Upper lobe of left lung (tissue), 6 donors: ENCODE data around the gene DSC3. TPM values are rescaled to one million over a fixed set of nuclear protein-coding genes. Genes with fewer than 3 reads are reported as not detected.
A peak's percentile ranks its signal among the peaks of the same experiment; 100 is the strongest.

ENCODE experiments used
- ATAC-seq, 2 donors: fragments of 200-7000 bp; cut with Tn5 transposase; one replicate each; pipeline ENCODE4 v1.9.1; 2022; ENCODE audit warnings: mild to moderate bottlenecking in 2 of 2, moderate library complexity in 2 of 2; ENCODE audit not compliant: low FRiP score in 2 of 2
- DNase-seq, 2 donors: peaks; one replicate each; pipeline ENCODE4 v3.0.0-alpha.2; 2019 to 2020
- H3K27ac ChIP-seq, 4 donors: fragments of 200-600 bp; sonication (generic); one replicate each; pipeline ENCODE4 v1.5.1; 2016 to 2019
- H3K27me3 ChIP-seq, 4 donors: fragments of 200-600 bp; sonication (generic); one replicate each; pipeline ENCODE4 v1.5.1; 2017 to 2019
- H3K36me3 ChIP-seq, 4 donors: fragments of 200-600 bp; sonication (generic); one replicate each; pipeline ENCODE4 v1.5.1; 2016 to 2019
- H3K4me1 ChIP-seq, 4 donors: fragments of 200-600 bp; sonication (generic); one replicate each; pipeline ENCODE4 v1.5.1; 2018 to 2019
- H3K4me3 ChIP-seq, 4 donors: fragments of 200-600 bp; sonication (generic); one replicate each; pipeline ENCODE4 v1.5.1; 2017 to 2019; ENCODE audit warnings: mild to moderate bottlenecking in 2 of 4, moderate library complexity in 1 of 4
- H3K9me3 ChIP-seq, 4 donors: fragments of 200-600 bp; sonication (generic); one replicate each; pipeline ENCODE4 v1.5.1; 2018 to 2019
- EP300 ChIP-seq, 4 donors: sonication (generic); formaldehyde crosslinking; IDR thresholded peaks; one replicate each; pipeline ENCODE4 v1.5.1; 2017; ENCODE audit warnings: antibody characterized with exemption in 4 of 4, control low read depth in 2 of 4
- POLR2A ChIP-seq, 4 donors: fragments of 450-650 bp; IDR thresholded peaks; one replicate each; pipeline ENCODE4 v1.5.1; 2016 to 2017; ENCODE audit warnings: antibody characterized with exemption in 4 of 4, mild to moderate bottlenecking in 2 of 4
- POLR2AphosphoS5 ChIP-seq, 2 donors: sonication (generic); formaldehyde crosslinking; IDR thresholded peaks; one replicate each; pipeline ENCODE4 v1.5.1; 2017; ENCODE audit warnings: antibody characterized with exemption in 2 of 2
- WGBS, 2 donors: methylation state at CpG; one replicate each; pipeline ENCODE4 v1.1.5; 2017 to 2018; 5-methylcytosine and 5-hydroxymethylcytosine counted together
- total RNA-seq, 6 donors: library from RNA; depleted of rRNA in 4 of 6; stranded (reverse); fragments of >200 nt in 4 of 6; gene quantifications; one replicate each; pipeline versions ENCODE4 v1.1.0 to v1.2.1, GENCODE V29; 2016 to 2021
- TF ChIP-seq, protein P1 (sequence below), 6 experiments: fragments of 450-650 bp in 4 of 6; fragments of 200-600 bp in 2 of 6; sonication (generic) in 2 of 6; IDR thresholded peaks; one replicate each; pipeline ENCODE4 v1.5.1; 2016 to 2019; ENCODE audit warnings: antibody characterized with exemption in 6 of 6
- donor health status: DM: no; HTN: no; CAD: no; lungs with moderate emphysema.
- donor health status: DM: no; HTN: yes; CAD: no; lungs with severe emphysema.

DSC3 gene
- total RNA-seq, 6 donors from 2014 or later, result under 0.01 to 0.98 (median 0.30) TPM; not detected in 1

DNA sequence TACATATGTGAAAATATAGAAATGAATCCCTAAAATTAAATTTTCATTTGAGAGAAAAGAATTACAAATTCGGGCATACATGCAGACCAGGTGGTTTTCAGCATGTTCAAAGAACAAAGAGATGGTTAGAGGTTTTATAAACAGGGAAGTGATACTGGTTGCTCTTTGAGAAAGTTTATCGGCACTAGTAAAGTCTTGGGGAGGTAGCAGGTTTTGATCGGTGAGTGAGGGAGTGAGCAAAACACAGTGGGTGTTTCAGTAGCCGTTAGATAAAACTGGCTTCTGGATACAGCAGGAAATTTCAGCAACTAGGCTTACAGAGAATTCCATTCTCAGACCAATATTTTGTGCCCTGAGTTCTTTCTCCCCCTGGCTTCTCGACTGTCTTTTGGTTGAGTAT lies 51.1 kb downstream of the DSC3 start:
- 69 to 76% methylated on average over 5 of the region's 5 CpGs for WGBS, 2 donors
- Histone ChIP-seq H3K27me3 (no peaks in the 10 kb centered on the region), H3K27ac (no peak overlapping the region), H3K9me3 (no peaks in the 10 kb centered on the region), H3K4me3 (no peak overlapping the region), H3K36me3 (no peaks in the 10 kb centered on the region), H3K4me1 (no peaks in the 10 kb centered on the region)
- no peak for DNase-seq
- ATAC-seq, result no peak
- TF ChIP-seq POLR2A (IDR thresholded peaks at IDR 0.05) (no peak), EP300 (IDR thresholded peaks at IDR 0.05) (no peak), POLR2AphosphoS5 (IDR thresholded peaks at IDR 0.05) (no peak)
- TF ChIP-seq, protein P1, sequence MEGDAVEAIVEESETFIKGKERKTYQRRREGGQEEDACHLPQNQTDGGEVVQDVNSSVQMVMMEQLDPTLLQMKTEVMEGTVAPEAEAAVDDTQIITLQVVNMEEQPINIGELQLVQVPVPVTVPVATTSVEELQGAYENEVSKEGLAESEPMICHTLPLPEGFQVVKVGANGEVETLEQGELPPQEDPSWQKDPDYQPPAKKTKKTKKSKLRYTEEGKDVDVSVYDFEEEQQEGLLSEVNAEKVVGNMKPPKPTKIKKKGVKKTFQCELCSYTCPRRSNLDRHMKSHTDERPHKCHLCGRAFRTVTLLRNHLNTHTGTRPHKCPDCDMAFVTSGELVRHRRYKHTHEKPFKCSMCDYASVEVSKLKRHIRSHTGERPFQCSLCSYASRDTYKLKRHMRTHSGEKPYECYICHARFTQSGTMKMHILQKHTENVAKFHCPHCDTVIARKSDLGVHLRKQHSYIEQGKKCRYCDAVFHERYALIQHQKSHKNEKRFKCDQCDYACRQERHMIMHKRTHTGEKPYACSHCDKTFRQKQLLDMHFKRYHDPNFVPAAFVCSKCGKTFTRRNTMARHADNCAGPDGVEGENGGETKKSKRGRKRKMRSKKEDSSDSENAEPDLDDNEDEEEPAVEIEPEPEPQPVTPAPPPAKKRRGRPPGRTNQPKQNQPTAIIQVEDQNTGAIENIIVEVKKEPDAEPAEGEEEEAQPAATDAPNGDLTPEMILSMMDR (IDR thresholded peaks at IDR 0.05), result no peak

DNA sequence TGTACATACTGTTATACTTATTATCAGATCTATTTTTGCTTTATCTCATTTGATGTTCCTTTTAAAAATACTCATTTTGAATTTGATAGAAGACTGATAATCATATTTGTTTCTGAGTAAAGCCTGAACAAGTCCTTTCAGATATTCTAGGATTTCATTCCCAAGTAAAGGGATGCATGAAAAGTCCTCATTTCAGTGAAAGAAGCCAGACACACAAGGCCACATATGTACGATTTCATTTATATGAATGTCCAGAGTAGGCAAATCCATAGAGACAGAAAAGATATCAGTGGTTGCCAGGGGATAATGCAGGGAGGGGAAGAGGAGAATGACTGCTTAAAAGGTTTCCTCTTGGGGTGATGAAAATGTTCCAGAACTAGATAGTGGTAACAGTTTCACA lies 53.4 kb downstream of the DSC3 start:
- no peaks in the 10 kb centered on the region for H3K4me1 ChIP-seq
- ATAC-seq (no peak), DNase-seq (no peak)
- WGBS, 2 donors, result 79 to 86% methylated on average over 1 of the region's 1 CpG
- TF ChIP-seq, protein P1 (IDR thresholded peaks at IDR 0.05), result no peak
- TF ChIP-seq EP300 (IDR thresholded peaks at IDR 0.05) (no peak), POLR2AphosphoS5 (IDR thresholded peaks at IDR 0.05) (no peak), POLR2A (IDR thresholded peaks at IDR 0.05) (no peak)
- H3K36me3 ChIP-seq, result no peaks in the 10 kb centered on the region
- H3K27me3 ChIP-seq, result no peaks in the 10 kb centered on the region
- H3K4me3 ChIP-seq, result no peak overlapping the region
- no peaks in the 10 kb centered on the region for H3K9me3 ChIP-seq
- no peak overlapping the region for H3K27ac ChIP-seq

DNA sequence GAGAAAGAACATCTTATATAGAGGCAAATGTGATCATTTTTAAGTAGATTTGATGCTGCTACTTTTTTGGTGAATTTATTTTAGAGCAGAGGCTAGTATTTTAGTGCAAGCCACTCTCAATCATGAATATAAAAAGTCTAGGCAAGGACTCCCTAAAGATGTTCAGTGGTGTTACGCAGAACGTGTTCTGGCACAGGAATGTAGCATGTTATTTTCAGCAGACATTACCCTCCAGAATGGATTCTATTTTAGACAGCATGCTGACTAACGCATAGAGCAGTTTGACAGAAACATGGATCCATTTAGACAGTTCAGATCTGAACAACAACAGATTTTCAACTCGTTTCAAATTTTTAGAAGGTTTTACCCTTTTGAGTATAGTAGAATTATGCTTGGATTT lies 54.1 kb downstream of the DSC3 start:
- H3K27me3 ChIP-seq, result no peaks in the 10 kb centered on the region
- TF ChIP-seq POLR2AphosphoS5 (IDR thresholded peaks at IDR 0.05) (no peak), EP300 (IDR thresholded peaks at IDR 0.05) (no peak), POLR2A (IDR thresholded peaks at IDR 0.05) (no peak)
- TF ChIP-seq, protein P1 (IDR thresholded peaks at IDR 0.05), result no peak

DNA sequence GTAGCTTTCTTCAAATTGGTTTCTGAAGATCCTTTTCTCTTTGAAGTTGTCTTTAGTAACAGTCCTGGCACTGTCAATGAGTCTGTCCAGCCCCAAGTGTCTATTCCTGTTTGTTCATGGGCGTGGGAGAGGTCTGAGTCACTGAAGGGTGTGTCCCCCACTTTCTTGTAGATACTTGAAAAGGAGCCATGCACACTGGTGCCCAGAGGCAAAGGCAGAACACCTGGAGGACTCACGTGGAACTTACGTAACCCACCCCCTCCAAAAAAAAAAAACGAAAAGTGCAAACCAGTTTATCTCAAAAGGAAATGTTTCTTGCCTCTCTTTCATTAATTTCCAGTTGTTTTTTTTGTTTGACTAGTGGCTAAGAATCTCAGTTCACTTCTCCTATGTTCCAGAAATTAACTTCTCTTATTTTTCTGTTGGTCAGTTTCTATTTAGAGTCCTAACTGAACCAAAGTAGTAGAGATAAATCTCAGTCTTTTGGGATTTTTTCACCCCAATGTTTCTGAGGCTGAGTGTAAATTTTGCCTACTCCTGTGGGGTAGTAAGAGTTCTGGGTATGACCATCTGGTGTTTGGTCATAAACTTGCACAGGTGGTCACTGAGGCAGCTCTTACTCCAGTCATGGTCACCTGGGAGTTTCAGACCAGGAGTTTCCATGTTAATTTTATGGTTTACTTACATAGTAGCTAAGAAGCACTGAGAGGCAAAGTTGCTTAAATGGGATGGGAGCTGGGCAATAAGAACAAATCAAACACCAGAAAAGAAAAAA lies 54.9 kb downstream of the DSC3 start:
- Histone ChIP-seq H3K4me3 (no peak overlapping the region), H3K27me3 (no peaks in the 10 kb centered on the region), H3K36me3 (no peaks in the 10 kb centered on the region), H3K9me3 (no peaks in the 10 kb centered on the region), H3K27ac (no peak overlapping the region), H3K4me1 (no peaks in the 10 kb centered on the region)
- DNase-seq, result peak in 1 of 2 donors; percentile 77
- TF ChIP-seq EP300 (IDR thresholded peaks at IDR 0.05), result peak in 1 of 4 donors; percentile 50
- TF ChIP-seq POLR2AphosphoS5 (IDR thresholded peaks at IDR 0.05), result peak in 1 of 2 donors; percentile 49
- no peak for TF ChIP-seq POLR2A (IDR thresholded peaks at IDR 0.05)
- ATAC-seq, result peak; percentile 76 to 84
- 33% methylated on average over 4 of the region's 4 CpGs for WGBS, 2 donors

More for the DNA sequence above, 54.1 kb downstream of the DSC3 start:
- Histone ChIP-seq H3K4me3 (no peak overlapping the region), H3K27ac (no peak overlapping the region), H3K9me3 (no peaks in the 10 kb centered on the region), H3K36me3 (no peaks in the 10 kb centered on the region), H3K4me1 (no peaks in the 10 kb centered on the region)
- ATAC-seq, result no peak
- WGBS, 2 donors, result 79 to 82% methylated on average over 4 of the region's 4 CpGs
- DNase-seq, result no peak

DNA sequence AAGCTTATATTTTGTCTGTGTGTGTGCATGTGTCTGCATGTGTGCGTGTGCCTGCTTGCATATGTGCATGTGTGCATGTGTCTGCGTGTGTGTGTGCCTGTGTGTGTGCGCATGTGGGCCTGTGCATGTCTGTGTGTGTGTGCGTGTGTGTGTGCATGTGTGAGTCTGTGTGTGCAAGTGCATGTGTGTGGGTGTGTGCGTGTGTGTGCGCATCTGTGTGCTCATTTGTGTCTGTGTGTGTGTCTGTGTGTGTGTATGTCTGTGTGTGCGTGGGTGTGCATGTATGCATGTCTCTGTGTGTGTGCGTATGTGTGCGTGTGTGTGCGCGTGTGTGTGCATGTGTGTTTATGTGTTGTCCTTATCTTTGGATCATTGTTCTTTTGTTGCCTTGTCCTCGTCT lies 56.8 kb downstream of the DSC3 start:
- TF ChIP-seq, protein P1 (IDR thresholded peaks at IDR 0.05), result no peak
- TF ChIP-seq POLR2AphosphoS5 (IDR thresholded peaks at IDR 0.05) (no peak), EP300 (IDR thresholded peaks at IDR 0.05) (no peak), POLR2A (IDR thresholded peaks at IDR 0.05) (no peak)
- no peak overlapping the region for H3K27ac ChIP-seq
- no peaks in the 10 kb centered on the region for H3K27me3 ChIP-seq
- DNase-seq, result peak in 1 of 2 donors; percentile 23
- H3K36me3 ChIP-seq, result no peaks in the 10 kb centered on the region
- ATAC-seq, result no peak
- no peaks in the 10 kb centered on the region for H3K9me3 ChIP-seq
- no peaks in the 10 kb centered on the region for H3K4me1 ChIP-seq
- no peak overlapping the region for H3K4me3 ChIP-seq
- 93 to 95% methylated on average over 12 of the region's 12 CpGs for WGBS, 2 donors
